Measurements from ENCODE around the gene CAP1. TPM values are rescaled to one million over a fixed set of nuclear protein-coding genes. Genes with fewer than 3 reads are reported as not detected.

Gene CAP1
- total RNA-seq, 1 experiment from 2014 or later = 255 TPM

DNA sequence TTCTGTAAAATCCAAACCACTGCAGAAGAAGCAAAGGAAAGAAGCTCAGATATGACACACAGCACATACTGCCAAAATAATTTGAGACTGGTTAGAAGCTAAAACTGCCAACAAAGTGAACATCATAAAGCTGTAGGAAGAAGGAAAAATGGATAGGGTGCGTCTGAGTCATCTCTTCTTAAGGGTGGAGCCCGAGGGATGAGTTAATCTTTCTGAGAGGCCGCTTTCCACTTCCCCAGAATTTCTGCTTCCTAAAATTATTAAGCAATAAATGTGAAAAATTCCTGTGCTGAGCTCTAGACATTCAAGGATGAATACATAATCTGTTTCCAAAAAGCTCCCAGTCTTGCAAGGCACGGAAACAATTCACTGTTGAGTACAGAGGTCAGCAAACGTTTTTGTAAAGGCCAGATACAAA lies 36.4 kb downstream of the CAP1 start:
- Histone ChIP-seq H2BK5ac (ENCODE audit: insufficient read length, low read length) (no peak overlapping the region), H4K8ac (replicated peaks; ENCODE audit: insufficient read length, low read depth, low read length) (no peak overlapping the region), H3K4me1 (ENCODE audit: insufficient read depth, low read length) (no peaks in the 10 kb centered on the region), H3K56ac (ENCODE audit: insufficient read length, low read depth, low read length) (no peak overlapping the region), H3K23ac (ENCODE audit: insufficient read length, low read depth, low read length) (no peak overlapping the region), H3K9ac (ENCODE audit: extremely low read depth, insufficient read length, low read length) (no peak overlapping the region), H3K4ac (ENCODE audit: low read depth, low read length) (no peak overlapping the region), H4K91ac (ENCODE audit: insufficient read length, low read depth, low read length) (no peak overlapping the region), H2AFZ (ENCODE audit: low read length) (no peak overlapping the region), H2BK120ac (ENCODE audit: low read depth, low read length, poor library complexity, severe bottlenecking) (no peak overlapping the region), H2BK20ac (ENCODE audit: low read depth, low read length, poor library complexity, severe bottlenecking) (no peak overlapping the region), H3T11ph (ENCODE audit: low read length) (no peak overlapping the region), H4K20me1 (ENCODE audit: control insufficient read depth, insufficient read depth, insufficient read length) (no peaks in the 10 kb centered on the region), H3K23me2 (ENCODE audit: insufficient read length, low read depth, low read length, poor library complexity, severe bottlenecking) (no peaks in the 10 kb centered on the region), H3K79me1 (ENCODE audit: insufficient read depth, low read depth, low read length, poor library complexity, severe bottlenecking) (no peaks in the 10 kb centered on the region), H3K4me2 (ENCODE audit: insufficient read depth, insufficient read length, low read length) (no peak overlapping the region), H3K18ac (ENCODE audit: insufficient read length, low read depth, low read length) (no peak overlapping the region), H2BK12ac (ENCODE audit: insufficient read length, low read depth, low read length) (no peak overlapping the region), H4K5ac (ENCODE audit: insufficient read length, low read depth, low read length) (no peak overlapping the region), H2BK15ac (ENCODE audit: low read depth, low read length) (no peak overlapping the region), H3K9me3 (ENCODE audit: control insufficient read depth, low read depth, low read length) (no peaks in the 10 kb centered on the region), H3K27me3 (ENCODE audit: insufficient read depth, low read length) (no peaks in the 10 kb centered on the region), H3K14ac (ENCODE audit: insufficient read depth, low read length) (no peak overlapping the region), H3K79me2 (ENCODE audit: insufficient read depth, low read length) (no peaks in the 10 kb centered on the region), H2AK5ac (ENCODE audit: insufficient read length, low read length) (no peak overlapping the region), H3K27ac (ENCODE audit: insufficient read length, low read depth, low read length) (no peak overlapping the region)
- TF ChIP-seq CTCF (conservative IDR thresholded peaks at IDR 0.05) = no peak
- H3K27ac Mint-ChIP-seq = no peak overlapping the region
- H3K9me3 Mint-ChIP-seq = no peaks in the 10 kb centered on the region
- DNase-seq = no peak
- H3K4me3 Mint-ChIP-seq = no peak overlapping the region
- H3K36me3 Mint-ChIP-seq (ENCODE audit: insufficient read depth in 1 of 3, low read depth in 3 of 3) = peaks cover 20 to 82% (median 52%) of the 10 kb centered on the region in 3 experiments
- no CpG with 5 or more reads among the region's 5 CpGs for WGBS (ENCODE audit: extremely low coverage, insufficient read length, low lambda C conversion rate)
- no peaks in the 10 kb centered on the region for H3K27me3 Mint-ChIP-seq (ENCODE audit: low read depth)
- H3K4me1 Mint-ChIP-seq = no peaks in the 10 kb centered on the region
